ENCODE data around the gene ARHGAP22. TPM values are rescaled to one million over a fixed set of nuclear protein-coding genes. Genes with fewer than 3 reads are reported as not detected.

Gene ARHGAP22
- total RNA-seq, 2 donors from 2014 or later, result 4.4 to 8.6 TPM

DNA sequence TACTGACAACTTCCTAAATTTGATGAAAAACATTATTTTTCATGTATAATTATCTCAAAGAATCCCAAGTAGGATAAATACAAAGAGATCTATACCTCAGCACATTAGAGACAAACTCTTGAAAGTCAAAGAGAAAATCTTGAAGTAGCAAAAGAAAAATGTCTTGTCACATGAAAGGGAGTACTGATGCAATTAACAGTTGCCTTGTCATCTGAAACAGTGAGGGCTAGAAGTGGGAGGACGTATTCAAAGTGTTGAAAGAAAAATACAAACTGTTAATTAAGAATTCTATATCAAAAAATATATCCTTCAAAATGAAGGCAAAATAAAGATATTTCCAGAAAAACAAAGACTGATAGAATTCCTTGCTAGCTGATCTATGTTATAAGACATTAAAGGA lies 35.5 kb upstream of the ARHGAP22 start:
- Histone ChIP-seq H3K36me3 (no peaks in the 10 kb centered on the region), H3K4me3 (no peak overlapping the region), H3K4me1 (replicated peaks) (no peaks in the 10 kb centered on the region), H3K27me3 (replicated peaks; ENCODE audit: insufficient read depth) (no peaks in the 10 kb centered on the region), H3K9me3 (no peaks in the 10 kb centered on the region), H3K27ac (no peak overlapping the region)
- 78% methylated on average over 1 of the region's 1 CpG for WGBS
- no peak for DNase-seq (ENCODE audit: low spot score)
- intact Hi-C loops (cut with DNase I), result no loop called here
- TF ChIP-seq POLR2AphosphoS5 (IDR thresholded peaks at IDR 0.05) (no peak), POLR2A (IDR thresholded peaks at IDR 0.05) (no peak)
- TF ChIP-seq, protein P1, sequence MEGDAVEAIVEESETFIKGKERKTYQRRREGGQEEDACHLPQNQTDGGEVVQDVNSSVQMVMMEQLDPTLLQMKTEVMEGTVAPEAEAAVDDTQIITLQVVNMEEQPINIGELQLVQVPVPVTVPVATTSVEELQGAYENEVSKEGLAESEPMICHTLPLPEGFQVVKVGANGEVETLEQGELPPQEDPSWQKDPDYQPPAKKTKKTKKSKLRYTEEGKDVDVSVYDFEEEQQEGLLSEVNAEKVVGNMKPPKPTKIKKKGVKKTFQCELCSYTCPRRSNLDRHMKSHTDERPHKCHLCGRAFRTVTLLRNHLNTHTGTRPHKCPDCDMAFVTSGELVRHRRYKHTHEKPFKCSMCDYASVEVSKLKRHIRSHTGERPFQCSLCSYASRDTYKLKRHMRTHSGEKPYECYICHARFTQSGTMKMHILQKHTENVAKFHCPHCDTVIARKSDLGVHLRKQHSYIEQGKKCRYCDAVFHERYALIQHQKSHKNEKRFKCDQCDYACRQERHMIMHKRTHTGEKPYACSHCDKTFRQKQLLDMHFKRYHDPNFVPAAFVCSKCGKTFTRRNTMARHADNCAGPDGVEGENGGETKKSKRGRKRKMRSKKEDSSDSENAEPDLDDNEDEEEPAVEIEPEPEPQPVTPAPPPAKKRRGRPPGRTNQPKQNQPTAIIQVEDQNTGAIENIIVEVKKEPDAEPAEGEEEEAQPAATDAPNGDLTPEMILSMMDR (IDR thresholded peaks at IDR 0.05), result no peak

DNA sequence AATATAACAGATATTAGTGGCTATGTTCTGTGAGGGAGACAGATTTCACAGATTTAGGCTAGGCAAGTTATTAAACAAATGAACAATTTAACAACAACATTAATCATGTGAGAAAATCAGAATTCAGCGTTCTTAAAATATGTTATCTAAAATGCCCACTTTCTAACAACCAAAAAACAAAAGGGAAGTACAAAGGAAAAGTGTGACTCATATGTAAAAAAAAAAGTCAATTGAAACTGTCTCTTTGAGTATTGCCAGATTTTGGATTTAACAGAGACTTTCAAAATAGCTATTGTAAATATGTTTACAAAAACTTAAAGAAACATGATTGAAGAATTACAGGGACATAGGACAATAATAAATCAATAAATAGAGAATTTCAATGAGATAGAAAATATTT lies 34.8 kb upstream of the ARHGAP22 start:
- TF ChIP-seq, protein P1 (IDR thresholded peaks at IDR 0.05), result no peak
- TF ChIP-seq POLR2AphosphoS5 (IDR thresholded peaks at IDR 0.05), result no peak
- TF ChIP-seq POLR2A (IDR thresholded peaks at IDR 0.05), result no peak
- Histone ChIP-seq H3K36me3 (no peaks in the 10 kb centered on the region), H3K27me3 (replicated peaks; ENCODE audit: insufficient read depth) (no peaks in the 10 kb centered on the region), H3K4me1 (replicated peaks) (no peaks in the 10 kb centered on the region), H3K27ac (no peak overlapping the region), H3K4me3 (no peak overlapping the region), H3K9me3 (no peaks in the 10 kb centered on the region)
- intact Hi-C loops (cut with DNase I), result no loop called here
- WGBS, result 26% methylated on average over 1 of the region's 1 CpG
- DNase-seq (ENCODE audit: low spot score), result no peak

DNA sequence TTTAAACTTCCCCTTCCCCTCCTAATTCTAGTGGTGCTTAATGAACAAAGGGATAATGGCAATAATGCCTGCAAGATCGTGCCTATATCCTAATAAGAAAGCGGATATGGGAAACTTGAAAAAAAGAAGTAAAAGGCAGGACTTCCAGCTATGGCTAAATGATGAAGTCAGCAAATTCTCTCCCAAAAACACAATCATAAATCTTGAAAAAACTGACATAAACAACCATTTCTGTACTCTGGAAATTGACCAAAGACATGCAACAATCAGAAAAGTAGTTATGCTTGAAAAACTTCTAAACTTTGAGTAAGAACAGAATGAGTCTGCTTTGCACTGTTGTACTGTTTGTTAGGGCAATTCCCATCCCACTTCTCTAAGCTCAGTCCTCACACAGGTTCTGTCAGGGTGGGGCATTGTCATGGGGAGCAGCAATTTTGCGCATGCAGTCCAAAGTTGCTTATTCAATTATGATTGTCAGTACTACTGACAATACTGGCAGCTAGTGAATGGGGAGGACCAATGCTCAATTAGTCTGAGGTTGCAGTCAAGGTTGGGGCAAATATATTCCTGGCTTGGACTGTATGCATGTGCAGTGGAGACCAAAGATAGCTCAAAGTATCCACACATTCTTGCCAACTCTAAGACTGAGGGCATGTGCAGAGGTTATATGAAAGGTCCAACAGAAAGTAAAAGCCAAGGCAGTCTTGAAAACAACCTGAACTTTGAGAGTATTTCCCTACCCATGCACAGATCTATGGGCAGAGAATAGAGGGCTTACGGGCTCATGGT lies 34.1 kb upstream of the ARHGAP22 start:
- 83% methylated on average over 4 of the region's 4 CpGs for WGBS
- TF ChIP-seq, protein P1 (IDR thresholded peaks at IDR 0.05), result no peak
- no peak for TF ChIP-seq POLR2AphosphoS5 (IDR thresholded peaks at IDR 0.05)
- no peak for TF ChIP-seq POLR2A (IDR thresholded peaks at IDR 0.05)
- Histone ChIP-seq H3K27ac (no peak overlapping the region), H3K4me1 (replicated peaks) (no peaks in the 10 kb centered on the region), H3K9me3 (no peaks in the 10 kb centered on the region), H3K27me3 (replicated peaks; ENCODE audit: insufficient read depth) (no peaks in the 10 kb centered on the region), H3K4me3 (no peak overlapping the region), H3K36me3 (no peaks in the 10 kb centered on the region)
- intact Hi-C loops (cut with DNase I), result no loop called here
- no peak for DNase-seq (ENCODE audit: low spot score)

DNA sequence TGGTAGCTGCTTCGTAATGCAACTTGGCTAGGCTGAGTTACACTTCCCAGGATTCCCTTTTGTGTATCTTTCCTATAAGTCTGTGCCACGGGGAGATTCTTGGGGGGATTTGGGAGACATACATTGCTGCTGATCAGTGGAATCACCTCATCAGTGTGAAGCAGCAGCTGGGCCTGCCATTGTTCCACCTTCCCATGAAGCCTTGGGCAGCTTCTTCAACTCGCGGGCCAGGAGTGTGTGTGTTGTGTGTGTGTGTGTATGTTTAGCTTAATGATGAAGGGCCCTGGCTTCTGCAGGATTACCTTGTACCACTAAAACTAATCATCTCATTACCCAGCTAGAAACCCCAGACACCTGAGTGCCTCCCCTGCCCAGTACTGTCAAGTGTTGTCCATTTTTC lies 33.3 kb upstream of the ARHGAP22 start:
- 88% methylated on average over 4 of the region's 4 CpGs for WGBS
- no peaks in the 10 kb centered on the region for H3K36me3 ChIP-seq
- intact Hi-C loops (cut with DNase I), result no loop called here
- no peaks in the 10 kb centered on the region for H3K9me3 ChIP-seq
- H3K4me1 ChIP-seq (replicated peaks), result no peaks in the 10 kb centered on the region
- no peak for DNase-seq (ENCODE audit: low spot score)
- TF ChIP-seq POLR2AphosphoS5 (IDR thresholded peaks at IDR 0.05) (no peak), POLR2A (IDR thresholded peaks at IDR 0.05) (no peak)
- TF ChIP-seq, protein P1 (IDR thresholded peaks at IDR 0.05), result no peak
- H3K4me3 ChIP-seq, result no peak overlapping the region
- H3K27me3 ChIP-seq (replicated peaks; ENCODE audit: insufficient read depth), result no peaks in the 10 kb centered on the region
- no peak overlapping the region for H3K27ac ChIP-seq

DNA sequence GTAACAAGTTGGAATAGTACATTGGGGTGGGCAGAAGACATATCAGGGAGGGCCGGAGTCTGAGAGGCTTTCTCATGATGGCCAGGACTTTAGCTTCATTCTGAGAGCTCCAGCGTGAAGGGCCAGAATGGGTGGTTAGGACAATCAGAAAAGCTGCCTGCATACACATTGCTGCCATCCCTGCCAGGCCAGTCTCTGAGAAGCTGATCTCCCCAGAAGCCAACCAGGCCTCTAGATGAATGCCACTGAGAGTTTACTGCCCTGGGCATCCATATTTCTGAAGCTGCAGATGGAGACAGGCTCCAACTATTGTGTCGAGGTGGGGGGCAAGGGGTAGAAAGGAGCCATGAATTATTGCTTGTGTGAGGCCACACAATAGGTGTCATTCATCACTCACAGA lies 32.0 kb upstream of the ARHGAP22 start:
- Histone ChIP-seq H3K4me3 (no peak overlapping the region), H3K27ac (no peak overlapping the region), H3K9me3 (no peaks in the 10 kb centered on the region), H3K36me3 (no peaks in the 10 kb centered on the region), H3K27me3 (replicated peaks; ENCODE audit: insufficient read depth) (no peaks in the 10 kb centered on the region), H3K4me1 (replicated peaks) (no peaks in the 10 kb centered on the region)
- no peak for DNase-seq (ENCODE audit: low spot score)
- WGBS, result 95% methylated on average over 3 of the region's 3 CpGs
- TF ChIP-seq, protein P1 (IDR thresholded peaks at IDR 0.05), result no peak
- TF ChIP-seq POLR2AphosphoS5 (IDR thresholded peaks at IDR 0.05), result no peak
- intact Hi-C loops (cut with DNase I), result no loop called here
